ENCODE measurements around the gene HOXA2.

HOXA2 gene

DNA sequence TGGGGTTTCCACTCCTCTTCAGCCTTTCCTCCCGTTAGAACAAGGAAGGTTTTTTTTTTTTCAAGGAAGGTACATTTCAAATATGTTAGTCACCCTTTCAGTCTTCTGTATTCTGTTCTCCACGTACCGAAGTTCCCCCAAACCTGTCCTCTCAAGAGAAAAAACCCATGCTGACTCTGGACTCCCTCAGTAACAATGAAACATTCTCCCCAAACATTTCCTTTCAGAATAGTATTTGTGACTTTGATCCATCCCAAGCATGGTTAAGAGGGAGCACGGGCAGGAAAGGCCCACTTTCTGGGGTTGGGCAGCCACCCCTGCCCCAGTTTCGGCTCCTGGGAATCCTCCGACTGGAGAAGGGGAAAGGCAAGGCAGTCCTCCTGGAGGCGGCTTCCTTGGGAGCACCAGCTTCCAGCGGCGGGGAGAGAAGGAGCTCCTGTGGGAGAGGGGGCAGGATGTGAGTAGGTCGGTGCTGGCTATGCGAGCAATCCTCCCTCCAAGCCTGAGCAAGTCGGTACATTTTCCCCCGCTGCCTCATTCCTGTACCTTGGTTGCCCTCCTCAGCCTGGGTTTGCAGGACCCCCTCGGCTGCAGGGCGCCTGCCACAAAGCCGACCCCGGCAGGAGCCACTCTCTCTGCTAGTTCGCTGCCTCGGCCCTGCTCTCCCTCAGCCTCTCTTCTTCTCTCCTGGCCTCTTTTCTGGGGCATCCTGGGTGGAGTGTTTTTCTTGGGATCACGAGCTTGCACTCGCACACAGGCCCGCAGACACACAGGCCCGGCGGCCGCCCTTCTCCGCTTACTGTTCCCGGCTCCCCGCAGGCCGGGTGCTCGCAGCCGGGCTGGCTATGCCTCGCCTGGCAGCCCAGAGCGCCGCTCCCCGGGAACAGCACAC is 4.6 kb downstream of the HOXA2 start:
- DNase-seq, result no peak

DNA sequence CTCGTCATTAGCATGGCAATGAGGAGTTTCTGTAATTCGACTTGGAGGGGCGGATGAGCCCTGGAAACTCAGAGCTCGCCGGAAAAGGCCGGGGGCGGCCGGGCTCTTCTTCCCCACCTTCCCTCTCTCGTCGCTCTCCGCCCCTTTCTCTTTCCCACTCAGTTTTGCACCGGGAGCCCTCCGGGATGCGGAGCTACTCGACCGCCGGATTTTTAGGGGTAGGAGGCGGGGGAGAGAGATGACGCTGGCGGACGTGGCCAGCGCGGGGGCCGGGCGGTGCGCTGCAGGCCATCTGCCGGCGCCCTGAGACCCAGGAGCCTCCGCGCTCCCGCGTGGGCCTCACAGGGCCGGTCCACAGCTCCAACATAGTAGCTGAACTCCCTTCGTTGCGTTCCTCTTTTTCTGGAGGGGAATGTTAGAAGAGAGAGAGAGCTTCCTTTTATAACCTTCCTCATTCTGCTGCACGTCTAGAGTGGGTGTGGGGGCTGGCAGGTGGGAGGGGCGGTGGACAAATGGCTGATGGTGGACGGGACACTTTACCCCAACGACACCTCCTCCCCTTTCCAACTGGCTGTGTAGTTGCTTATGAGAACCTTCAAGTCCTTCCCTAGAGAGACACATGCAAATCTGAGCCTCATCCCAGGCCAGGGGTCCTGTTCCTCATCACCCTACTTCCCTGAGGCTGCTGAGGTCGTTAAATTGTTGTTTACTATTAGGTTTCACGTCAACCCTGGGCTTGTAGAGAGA is 5.5 kb downstream of the HOXA2 start:
- DNase-seq, result no peak

DNA sequence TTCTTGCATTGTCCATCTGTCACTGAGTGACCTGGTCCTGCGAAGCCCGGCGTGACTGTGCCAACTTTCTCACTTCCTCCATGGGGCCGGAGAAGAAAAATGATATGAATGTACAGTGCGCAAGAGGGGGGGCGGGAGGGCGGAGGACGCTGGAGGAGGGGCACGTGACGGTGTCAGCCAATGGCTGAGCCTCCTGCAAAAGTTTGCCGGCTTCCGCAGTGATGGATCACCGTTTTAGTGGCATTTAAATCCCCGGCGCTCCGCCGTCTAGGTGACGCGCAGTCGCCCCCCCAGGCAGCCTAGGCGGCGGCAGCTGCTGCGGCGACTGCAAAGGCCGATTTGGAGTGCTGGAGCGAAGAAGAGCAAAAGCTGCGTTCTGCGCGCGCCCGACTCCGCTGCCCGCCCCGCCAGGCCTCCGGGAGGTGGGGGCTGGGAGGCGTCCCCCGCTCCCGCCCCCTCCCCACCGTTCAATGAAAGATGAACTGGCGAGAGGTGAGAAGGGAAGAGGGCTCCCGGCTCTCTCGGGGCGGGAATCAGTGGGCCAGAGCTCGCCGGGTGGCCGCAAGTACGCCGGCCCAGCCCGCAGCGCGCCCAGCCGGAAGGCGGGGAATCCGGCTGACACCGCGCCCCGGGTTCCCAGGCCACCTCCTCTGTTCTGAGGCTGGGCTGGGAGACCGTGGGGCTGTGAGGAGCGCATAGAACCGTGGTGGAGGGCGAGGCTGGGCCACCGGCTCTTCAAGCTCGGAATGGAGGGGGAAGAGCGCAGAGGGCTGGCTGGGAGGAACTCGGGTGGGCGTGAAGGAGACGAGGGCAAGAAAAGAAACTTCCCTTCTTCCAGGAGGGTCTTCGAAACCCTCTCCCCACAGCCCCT is 6.4 kb downstream of the HOXA2 start, which contains the start of gene HOXA1:
TSS of gene HOXA1 (minus strand) at position 104 of the 871 bp plus-strand sequence. CDS start at position 16, 88 bp downstream.
- DNase-seq, result peak; percentile 83

DNA sequence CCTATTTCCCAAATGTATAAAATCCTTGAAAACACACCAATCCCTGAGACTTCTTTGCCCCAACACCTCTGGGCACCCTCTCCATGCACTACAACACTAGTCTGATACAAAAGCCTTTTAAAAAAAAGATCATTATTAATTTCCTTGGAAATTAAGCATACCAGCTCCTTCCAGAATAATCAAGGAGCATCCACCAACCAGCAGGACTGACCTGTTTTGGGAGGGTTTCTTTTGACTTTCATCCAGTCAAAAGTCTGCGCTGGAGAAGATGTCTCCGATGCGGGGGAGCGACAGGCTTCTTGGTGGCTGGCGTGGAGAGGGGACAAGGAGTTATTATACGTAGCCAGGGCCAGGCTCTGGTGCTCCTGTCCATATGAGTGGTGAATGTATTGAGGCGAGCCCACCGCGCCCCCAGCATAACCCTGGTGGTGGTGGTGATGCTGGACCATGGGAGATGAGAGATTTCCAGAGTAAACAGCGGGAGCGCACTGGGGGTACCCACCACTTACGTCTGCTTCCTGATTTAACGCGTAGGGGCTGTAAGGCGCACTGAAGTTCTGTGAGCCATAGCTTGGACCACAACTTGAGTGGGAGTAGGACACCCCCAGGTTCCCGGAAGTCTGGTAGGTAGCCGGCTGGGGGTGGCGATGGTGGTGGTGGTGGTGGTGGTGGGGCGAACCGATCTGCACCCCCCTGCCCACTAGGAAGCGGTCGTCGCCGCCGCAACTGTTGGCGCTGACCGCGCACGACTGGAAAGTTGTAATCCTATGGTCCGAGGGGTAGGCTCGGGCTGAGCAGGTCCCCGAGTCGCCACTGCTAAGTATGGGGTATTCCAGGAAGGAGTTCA is 7.2 kb downstream of the HOXA2 start:
- DNase-seq, result no peak

DNA sequence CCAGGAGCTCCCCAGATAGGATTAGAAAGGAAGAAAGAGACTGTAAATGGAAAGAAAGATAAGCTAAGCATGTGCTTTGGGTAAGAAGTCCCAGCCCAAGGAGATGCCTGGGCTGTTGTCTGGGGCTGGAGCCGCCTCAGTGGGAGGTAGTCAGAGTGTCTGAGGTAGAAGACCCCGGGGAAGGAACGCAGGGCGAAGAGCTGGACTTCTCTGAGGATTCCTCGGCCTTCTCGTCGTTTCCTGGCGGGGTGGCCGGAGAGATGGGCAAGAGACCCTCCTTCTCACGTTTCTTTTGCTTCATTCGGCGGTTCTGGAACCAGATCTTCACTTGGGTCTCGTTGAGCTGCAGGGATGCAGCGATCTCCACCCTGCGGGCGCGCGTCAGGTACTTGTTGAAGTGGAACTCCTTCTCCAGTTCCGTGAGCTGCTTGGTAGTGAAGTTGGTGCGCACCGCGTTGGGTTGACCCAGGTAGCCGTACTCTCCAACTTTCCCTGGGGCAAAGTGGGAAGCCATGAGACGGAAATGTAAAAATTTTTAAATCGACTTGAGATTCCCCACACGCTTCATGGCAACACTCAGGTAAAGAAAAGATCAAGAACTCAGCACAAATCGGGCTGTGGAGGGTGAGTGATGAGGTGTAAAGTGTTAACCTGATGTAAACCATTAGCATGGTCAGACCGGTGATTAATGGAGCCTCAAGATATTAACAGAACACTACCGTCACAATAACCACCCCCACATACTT is 8.0 kb downstream of the HOXA2 start:
- DNase-seq, result no peak

DNA sequence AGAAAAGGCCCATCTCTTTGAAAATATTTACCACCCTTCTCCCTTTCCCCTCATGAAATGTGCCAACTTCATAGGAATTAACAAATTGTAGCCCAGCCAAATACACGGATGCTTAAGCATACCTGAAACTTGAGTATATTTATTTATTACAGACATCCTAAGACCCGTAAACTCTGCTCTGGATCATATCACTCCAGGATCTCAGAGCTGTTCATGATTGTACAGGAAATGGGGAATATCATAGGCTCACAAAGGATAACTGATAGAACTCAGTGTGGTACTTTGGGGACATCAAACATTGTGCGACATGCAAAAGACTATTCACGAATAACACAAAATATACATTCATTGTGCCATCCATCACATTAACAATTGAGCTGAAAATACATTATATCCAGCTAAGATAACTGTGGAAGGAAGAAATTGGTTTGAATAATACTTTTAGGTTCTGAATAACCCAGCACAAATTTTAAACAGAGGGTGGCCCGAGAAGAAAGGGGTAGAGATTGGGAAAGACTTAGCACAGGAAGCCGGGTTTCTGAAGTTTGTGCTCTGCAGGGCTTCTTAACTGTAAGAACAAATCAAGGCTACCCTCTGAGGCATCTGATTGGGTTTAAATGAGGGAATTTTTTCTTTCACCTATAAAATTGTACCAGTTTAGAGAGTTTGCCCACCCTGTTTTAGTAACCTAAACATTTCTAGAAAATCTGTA is 9.1 kb downstream of the HOXA2 start:
- DNase-seq, result no peak

DNA sequence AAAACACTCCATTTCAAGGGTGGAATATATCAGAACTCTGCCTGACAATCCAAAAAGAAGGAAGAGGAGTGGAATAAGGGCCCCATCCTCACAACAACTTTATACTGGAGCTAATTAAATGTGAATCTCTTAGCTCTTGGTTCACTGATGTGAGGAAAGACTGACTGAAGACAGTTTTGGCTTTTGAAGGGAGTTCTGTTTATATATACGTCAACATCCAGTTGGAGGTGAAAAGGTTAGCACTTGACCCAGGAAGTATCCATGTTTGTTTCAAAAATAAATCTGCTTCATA is 9.7 kb downstream of the HOXA2 start:
- DNase-seq, result no peak

DNA sequence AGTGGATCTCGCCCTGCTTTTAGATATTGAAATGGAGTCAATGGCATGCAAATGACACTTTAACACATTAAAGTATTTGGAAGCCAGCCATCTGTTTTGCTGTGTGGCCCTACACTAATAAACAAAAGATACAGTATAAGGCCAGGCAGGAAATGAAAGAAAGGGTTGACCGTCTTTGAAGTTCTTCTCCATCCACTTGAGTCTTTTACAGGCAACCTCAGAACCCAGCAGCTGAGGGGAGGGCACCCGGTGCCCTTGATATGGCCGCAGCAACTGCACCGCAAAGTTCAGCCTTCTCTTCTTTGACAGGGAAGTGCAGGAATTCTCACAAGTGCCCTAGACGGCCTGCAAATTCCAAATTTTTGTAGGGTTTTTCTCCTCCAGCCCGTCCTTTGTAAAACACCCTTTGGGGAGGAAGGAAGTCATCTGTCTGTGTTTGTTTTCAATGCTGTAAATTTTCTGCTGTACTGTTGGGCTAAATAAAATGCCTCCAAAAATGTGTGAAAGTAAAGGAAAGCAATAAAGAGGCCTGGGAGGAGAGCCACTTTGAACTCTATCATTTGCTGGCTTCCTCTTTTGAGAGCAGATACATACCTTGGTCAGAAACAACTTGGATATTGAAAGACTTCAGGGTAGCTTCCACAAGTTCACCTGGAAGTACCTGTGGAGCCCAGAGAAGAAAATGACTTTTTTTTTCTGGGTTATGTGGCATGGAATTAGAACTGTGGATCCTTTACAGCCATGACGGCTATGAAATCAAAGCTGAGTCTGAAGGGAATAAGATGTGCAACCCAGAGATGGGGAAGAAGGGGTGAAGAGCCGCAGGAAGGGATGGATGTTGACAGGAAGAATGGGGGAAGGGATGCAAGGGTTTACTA is 10.3 kb downstream of the HOXA2 start:
- DNase-seq, result no peak

DNA sequence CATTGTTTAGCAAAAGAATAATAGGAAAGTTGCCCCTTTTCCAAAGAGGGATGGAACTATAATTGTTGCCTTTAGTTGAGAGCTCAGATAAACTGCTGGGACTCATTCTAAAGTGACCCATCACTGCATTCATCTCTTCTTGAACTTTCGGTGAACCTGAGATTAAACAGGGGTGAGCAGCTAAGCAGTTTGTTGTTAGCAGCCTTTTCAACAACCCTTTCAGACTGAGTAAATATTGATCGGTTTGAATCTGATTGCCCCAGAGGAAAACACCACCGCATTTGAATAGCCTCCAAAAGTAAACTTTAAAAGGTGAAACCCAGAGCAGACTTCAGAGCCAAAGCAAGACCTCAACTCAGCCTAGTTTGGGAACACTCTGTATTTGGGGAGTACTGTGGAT is 11.4 kb downstream of the HOXA2 start:
- DNase-seq, result no peak

DNA sequence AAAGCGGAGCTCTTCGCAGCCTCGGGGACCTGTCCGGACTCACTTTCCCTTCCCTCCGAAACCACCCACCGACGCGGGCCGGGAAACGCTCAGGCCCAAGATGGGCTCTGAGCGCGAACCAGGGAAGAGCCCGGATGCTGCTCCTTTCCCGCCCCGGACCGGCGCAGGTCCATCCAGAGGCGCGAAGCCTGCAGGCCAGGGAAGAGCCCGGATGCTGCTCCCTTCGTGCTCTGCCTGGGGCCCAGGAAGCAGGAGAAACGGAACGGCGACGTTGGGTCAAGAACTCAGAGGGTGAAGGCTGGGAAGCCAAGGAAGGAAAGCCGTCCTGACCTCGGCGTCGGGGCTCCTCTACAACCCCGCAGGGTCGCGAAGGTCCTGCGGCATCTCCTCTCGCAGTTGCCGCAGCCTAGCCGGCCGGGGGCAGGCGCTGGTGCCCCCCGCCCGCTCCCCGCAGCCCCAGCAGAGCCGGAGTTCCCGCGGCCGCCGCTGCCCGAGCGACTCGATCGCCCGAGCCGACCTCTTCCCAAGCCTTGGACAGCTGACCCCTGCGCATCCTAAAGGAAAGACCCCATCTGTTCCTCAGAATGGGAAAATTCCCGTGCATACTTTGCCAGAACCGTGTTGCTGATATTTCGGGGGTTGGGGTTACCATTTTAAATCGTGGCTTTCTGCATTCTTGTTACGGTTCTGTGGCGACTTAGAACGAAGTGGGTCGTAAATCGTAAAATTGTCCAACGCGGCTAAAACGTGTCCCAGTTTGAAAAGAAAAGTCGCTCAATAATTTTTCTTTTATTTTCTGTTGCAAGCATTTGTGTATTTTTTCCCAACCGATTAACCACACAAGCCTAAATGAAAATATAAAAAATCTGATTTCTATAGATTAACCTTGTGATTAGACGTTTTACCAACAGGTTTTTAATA is 14.2 kb downstream of the HOXA2 start:
- no peak for DNase-seq

DNA sequence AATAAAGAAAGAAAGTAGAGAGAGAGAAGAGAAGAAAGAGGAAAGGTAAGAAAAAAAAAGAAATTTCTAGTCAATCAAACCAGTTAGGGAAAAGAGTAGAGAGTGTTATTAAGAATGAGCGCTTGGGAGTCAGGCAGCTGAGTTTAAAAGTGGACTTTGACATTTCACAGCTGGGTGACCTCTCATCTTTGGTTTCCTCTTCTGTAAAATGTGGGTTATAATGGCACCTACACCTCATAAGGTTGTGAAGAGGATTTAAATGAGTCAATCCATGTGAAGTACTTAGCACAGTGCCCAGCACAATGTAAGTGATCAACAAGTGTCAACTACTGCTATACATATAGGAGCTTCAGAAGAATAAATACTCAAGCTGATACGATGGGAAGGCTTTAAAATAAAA is 18.8 kb downstream of the HOXA2 start:
- no peak for DNase-seq

DNA sequence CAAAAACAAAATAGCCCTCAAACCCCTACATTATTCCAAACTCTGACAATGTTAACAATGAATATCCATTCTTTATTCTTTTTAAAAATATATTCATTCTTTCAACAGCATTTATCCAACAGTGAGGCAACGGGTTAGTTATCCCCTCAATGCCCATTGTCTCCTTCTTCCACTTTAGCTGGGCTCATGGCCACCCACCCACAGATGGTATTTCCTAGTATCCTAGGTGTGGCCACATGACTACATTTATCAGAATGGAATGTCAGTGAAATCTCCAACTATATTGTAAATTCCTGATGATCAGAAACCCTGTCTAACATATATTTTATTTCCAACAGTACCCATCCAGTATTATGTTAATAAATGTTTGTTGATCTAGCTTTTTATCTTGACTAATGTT is 20.3 kb downstream of the HOXA2 start:
- DNase-seq, result no peak

DNA sequence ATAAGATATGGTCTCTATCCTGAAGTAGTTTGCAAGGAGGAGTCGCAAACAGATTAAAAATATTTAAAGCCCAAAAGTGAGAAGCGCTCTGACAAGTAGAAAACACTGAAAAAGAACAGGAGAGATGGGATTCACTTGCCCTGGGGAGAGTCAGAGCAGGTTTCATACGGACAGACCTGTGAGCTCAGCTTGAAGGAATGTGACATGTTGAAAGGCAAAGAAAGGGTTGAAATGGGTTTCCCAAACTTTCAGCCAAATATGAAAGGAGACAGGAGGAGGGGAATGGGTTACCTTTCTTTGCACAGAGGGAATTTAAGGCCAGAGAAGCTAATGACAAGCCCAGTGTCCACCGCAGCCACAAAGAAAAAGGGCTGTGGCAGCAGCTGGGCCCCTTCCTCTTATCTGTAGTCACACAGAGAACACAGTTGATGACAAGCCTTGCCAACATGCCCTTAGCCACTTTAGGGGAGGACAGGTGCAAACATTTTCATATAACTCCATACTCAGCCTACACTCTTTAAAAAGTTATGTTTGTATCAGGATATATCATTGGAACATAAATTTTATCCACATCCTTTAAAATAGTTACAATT is 21.5 kb downstream of the HOXA2 start:
- DNase-seq, result no peak

DNA sequence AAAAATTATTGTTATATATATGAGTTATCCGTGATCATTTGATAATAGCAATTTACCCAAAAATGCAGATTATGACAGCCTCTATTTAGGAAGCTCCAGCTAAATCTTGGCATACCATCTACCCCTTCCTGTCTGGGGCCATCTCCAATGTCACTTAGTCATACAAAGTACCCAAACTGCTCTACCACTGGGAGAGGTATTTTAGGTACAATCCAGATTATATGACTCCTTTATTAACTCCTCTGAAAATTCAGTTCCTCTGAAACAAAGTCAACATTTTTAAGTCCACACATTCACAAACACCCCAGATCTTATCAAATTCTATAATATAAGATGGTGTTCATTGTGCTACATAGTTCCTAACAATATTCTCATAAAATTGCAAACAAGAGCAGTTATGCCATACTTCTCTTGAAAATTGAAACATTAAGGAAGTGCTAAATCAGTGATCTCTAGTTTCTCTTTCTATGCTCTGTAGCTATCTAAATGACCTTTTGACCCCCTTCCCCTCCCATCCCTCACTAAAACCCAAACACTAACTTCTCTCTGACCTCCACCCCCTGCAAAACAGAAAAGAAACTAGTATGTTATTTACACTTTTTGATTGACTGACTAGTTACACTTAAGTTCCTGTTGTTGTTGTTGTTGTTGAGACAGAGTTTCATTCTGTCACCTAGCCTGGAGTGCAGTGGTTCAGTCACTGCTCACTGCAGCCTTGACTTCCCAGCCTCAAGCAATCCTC is 23.1 kb downstream of the HOXA2 start:
- no peak for DNase-seq

DNA sequence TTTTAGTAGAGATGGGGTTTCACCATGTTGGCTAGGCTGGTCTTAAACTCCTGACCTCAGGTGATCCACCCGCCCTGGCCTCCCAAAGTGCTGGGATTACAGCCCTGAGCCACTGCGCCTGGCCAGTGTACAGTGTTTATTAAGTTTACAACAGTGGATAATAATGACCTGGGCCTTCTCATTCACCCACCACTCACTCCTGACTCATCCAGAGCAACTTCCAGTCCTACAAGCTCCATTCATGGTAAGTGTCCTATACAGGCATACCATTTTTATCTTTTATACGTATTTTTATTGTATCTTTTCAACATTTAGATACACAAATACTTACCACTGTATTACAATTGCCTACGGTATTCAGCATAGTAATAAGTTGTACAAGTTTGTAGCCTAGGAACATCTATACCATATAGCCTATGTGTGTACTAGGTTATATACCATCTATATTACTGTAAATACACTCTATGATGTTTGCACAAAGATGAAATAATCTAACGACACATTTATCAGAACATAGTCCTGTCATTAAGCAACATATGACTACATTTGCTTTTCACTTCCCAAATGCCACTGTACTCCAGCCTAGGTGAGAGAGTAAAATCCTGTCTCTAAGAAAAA is 23.8 kb downstream of the HOXA2 start:
- DNase-seq, result no peak

DNA sequence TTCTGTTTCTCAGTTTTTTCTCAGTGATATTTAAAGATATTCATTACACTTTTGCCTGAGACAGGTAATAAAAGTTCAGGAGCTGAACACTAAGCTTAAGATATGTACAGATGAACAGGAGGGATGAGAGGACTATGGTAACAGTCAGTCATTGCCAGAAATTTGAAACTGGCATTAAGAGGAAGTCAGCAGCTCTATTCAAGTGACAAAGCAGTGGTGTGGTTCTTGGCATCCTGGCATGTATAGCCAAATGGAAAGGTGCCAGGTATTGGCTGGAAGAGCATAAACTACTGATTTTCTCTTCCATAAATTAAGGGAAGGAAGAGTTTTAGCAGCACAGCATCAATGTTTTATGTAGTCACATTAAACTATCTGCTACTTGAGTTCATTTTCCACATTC is 29.4 kb downstream of the HOXA2 start:
- DNase-seq, result no peak

Measured in activated CD4-positive, alpha-beta T cell treated with anti-CD3 and anti-CD28 coated beads, Interleukin-10, Interleukin-2, amounts not matched to agents 100 ng/mL and 50 ng/mL, durations not matched to agents 16 hours and 8 hours (primary cell).